B cell (primary cell): ENCODE data around the gene CETP. TPM values are rescaled to one million over a fixed set of nuclear protein-coding genes. Genes with fewer than 3 reads are reported as not detected.

ENCODE experiments used
- ATAC-seq: fragments of 200-7000 bp; cut with Tn5 transposase; one replicate; pipeline ENCODE4 v1.10.0; 2021; ENCODE audit warnings: low read depth, mild to moderate bottlenecking, moderate number of reproducible peaks, moderate library complexity
- CTCF ChIA-PET: fragments of 350-600 bp; sonication (Branson Sonifier 250); formaldehyde crosslinking; loops from one replicate; lab custom pipeline; 2021; ENCODE audit warnings: antibody characterized with exemption, inconsistent platforms; lab: Charles Lee
- POLR2A ChIA-PET: fragments of 350-600 bp; sonication (Branson Sonifier 250); formaldehyde crosslinking; loops from one replicate; lab custom pipeline; 2021; ENCODE audit warnings: antibody characterized with exemption; lab: Charles Lee
- DNase-seq: peaks from one replicate; pipeline ENCODE4 v3.0.0; 2013
- H2AFZ ChIP-seq: 2 replicates; pipeline ENCODE4 v1.6.1; 2012; ENCODE audit warnings: mild to moderate bottlenecking, low read depth, low read length; ENCODE audit not compliant: insufficient read depth, poor library complexity, severe bottlenecking
- H3K27ac ChIP-seq, 2 donors: 1 replicate in 1 of 2; 2 replicates in 1 of 2; pipeline ENCODE4 v1.5.1; 2012 to 2013; ENCODE audit warnings: low read length in 2 of 2, mild to moderate bottlenecking in 2 of 2, moderate library complexity in 1 of 2
- H3K27me3 ChIP-seq, 4 experiments: fragments of 200-600 bp in 1 of 4; sonication (generic) in 1 of 4; replicated peaks in 1 of 4; 1 replicate in 2 of 4; 2 replicates in 2 of 4; pipeline versions ENCODE4 v1.6.1 to v1.7.0; 2013 to 2016; ENCODE audit warnings: low read length in 3 of 4, mild to moderate bottlenecking in 2 of 4, mixed read lengths in 1 of 4, moderate library complexity in 1 of 4; ENCODE audit not compliant: insufficient read depth in 4 of 4, control insufficient read depth in 3 of 4; ENCODE audit errors: control extremely low read depth in 1 of 4
- H3K36me3 ChIP-seq, 2 experiments: replicated peaks in 1 of 2; 1 replicate in 1 of 2; 2 replicates in 1 of 2; pipeline versions ENCODE4 v1.6.1 to v1.7.1; 2013; ENCODE audit warnings: low read length in 1 of 2; ENCODE audit not compliant: insufficient read depth in 2 of 2, control insufficient read depth in 1 of 2; ENCODE audit errors: control extremely low read depth in 1 of 2, extremely low read depth in 1 of 2
- H3K4me1 ChIP-seq, 2 donors: fragments of 200-600 bp in 1 of 2; sonication (generic) in 1 of 2; 1 replicate in 1 of 2; 2 replicates in 1 of 2; pipeline versions ENCODE4 v1.5.1 to v1.6.1; 2013 to 2017; ENCODE audit warnings: low read length in 2 of 2; ENCODE audit not compliant: control insufficient read depth in 2 of 2, insufficient read depth in 2 of 2
- H3K4me2 ChIP-seq: replicated peaks from 2 replicates; pipeline ENCODE3; 2012; ENCODE audit warnings: mild to moderate bottlenecking, low read depth, low read length; ENCODE audit not compliant: poor library complexity, severe bottlenecking
- H3K4me3 ChIP-seq, 5 experiments: fragments of 200-600 bp in 1 of 5; sonication (generic) in 1 of 5; 1 replicate in 3 of 5; 2 replicates in 2 of 5; pipeline versions ENCODE4 v1.5.1 to v1.7.0; 2011 to 2016; ENCODE audit warnings: low read length in 4 of 5, mild to moderate bottlenecking in 4 of 5, low read depth in 2 of 5, control low read depth in 1 of 5, moderate library complexity in 1 of 5; ENCODE audit not compliant: insufficient read depth in 1 of 5; ENCODE audit errors: control extremely low read depth in 1 of 5, extremely low read depth in 1 of 5
- H3K79me2 ChIP-seq: fragments of 200-600 bp; sonication (generic); one replicate; pipeline ENCODE4 v1.6.0; 2016; ENCODE audit warnings: low read length; ENCODE audit not compliant: control insufficient read depth, insufficient read depth
- H3K9ac ChIP-seq: fragments of 200-600 bp; sonication (generic); 2 replicates; pipeline ENCODE4 v1.6.1; 2017; ENCODE audit warnings: mild to moderate bottlenecking, low read length, moderate library complexity
- H3K9me3 ChIP-seq, 3 donors: one replicate each; pipeline versions ENCODE4 v1.6.1 to v1.7.1; 2013; ENCODE audit warnings: low read length in 2 of 3; ENCODE audit not compliant: control insufficient read depth in 2 of 3, insufficient read depth in 1 of 3; ENCODE audit errors: control extremely low read depth in 1 of 3
- H4K20me1 ChIP-seq: 2 replicates; pipeline ENCODE4 v1.6.0; 2012; ENCODE audit warnings: mild to moderate bottlenecking, low read length; ENCODE audit not compliant: insufficient read depth, control insufficient read depth, poor library complexity, severe bottlenecking
- H3K27ac Mint-ChIP-seq: one replicate; pipeline ENCODE4 v1.8.0; 2021; ENCODE audit warnings: mixed read lengths
- H3K27me3 Mint-ChIP-seq: one replicate; pipeline ENCODE4 v1.8.0; 2021; ENCODE audit warnings: mixed read lengths
- H3K4me1 Mint-ChIP-seq: one replicate; pipeline ENCODE4 v1.8.0; 2021; ENCODE audit warnings: mixed read lengths
- H3K4me3 Mint-ChIP-seq: one replicate; pipeline ENCODE4 v1.8.0; 2021; ENCODE audit warnings: mixed read lengths
- H3K9me3 Mint-ChIP-seq: one replicate; pipeline ENCODE4 v1.8.0; 2022; ENCODE audit warnings: mixed read lengths; ENCODE audit not compliant: insufficient read depth
- CTCF ChIP-seq: fragments of 200-600 bp; IDR thresholded peaks from one replicate; pipeline ENCODE4 v1.8.0; 2022; ENCODE audit warnings: antibody characterized with exemption, mild to moderate bottlenecking
- EZH2 ChIP-seq: IDR thresholded peaks from 2 replicates; pipeline ENCODE4 v1.6.1; 2012; ENCODE audit warnings: borderline replicate concordance, low read depth, mild to moderate bottlenecking, moderate library complexity, low read length; ENCODE audit not compliant: insufficient read depth, poor library complexity, severe bottlenecking
- WGBS: methylation state at CpG from one replicate; pipeline ENCODE4 v1.1.5; 2013; ENCODE audit warnings: missing lambda C conversion rate; ENCODE audit not compliant: insufficient coverage; 5-methylcytosine and 5-hydroxymethylcytosine counted together
- intact Hi-C: fragments of 100-400 bp; cut with micrococcal nuclease; formaldehyde crosslinking; loops from one replicate; pipeline ENCODE4 v1.10.0; 2022
- polyA plus RNA-seq: library from polyadenylated mRNA; depleted of rRNA; stranded (reverse); fragments of >200 nt; gene quantifications from 2 replicates; pipeline ENCODE4 v1.2.3, GENCODE V29; 2012
- total RNA-seq, 2 donors: library from RNA; stranded (reverse); fragments of 120-200 nt in 1 of 2; gene quantifications; 1 replicate in 1 of 2; 2 replicates in 1 of 2; pipeline versions ENCODE4 v1.2.3 to v1.2.4, GENCODE V29; 2013 to 2022

Gene CETP
- total and polyA plus RNA-seq, 2 donors (not counting 1 experiment from before 2014, with no cell fraction given), result 0.18 to 1.3 TPM

GRCh38 chr16:56919099-56919800 lies 42.5 kb upstream of the CETP start:
- no peaks in the 10 kb centered on the region for H3K27me3 ChIP-seq
- peaks cover 68% of the 10 kb centered on the region for H3K4me1 Mint-ChIP-seq
- POLR2A ChIA-PET, result interaction anchor here (1.2 to 5.6 kb wide), 3 partner anchors 9 to 32 kb away, joined by 3 to 108 read pairs (median 13); partner anchors contain the start of gene HERPUD1
- 94% methylated on average over 10 of the region's 11 CpGs for WGBS
- ATAC-seq (no peak), DNase-seq (no peak)
- intact Hi-C loops, result loop anchor here (10.0 kb wide), 1 partner anchor 314 kb away; the partner anchor contains the start of gene MT2A
- H3K9me3 ChIP-seq, result no peaks in the 10 kb centered on the region
- no peak overlapping the region for H3K4me3 ChIP-seq
- no peak overlapping the region for H3K4me2 ChIP-seq
- no peaks in the 10 kb centered on the region for H3K27me3 Mint-ChIP-seq
- H3K9me3 Mint-ChIP-seq, result peaks cover 3% of the 10 kb centered on the region
- no peak overlapping the region for H2AFZ ChIP-seq
- H3K27ac ChIP-seq, result peak overlapping the region in 1 of 2 donors; percentile 100
- peak overlapping the region; percentile 38 for H3K27ac Mint-ChIP-seq
- H3K9ac ChIP-seq, result no peak overlapping the region
- TF ChIP-seq CTCF (no peak), EZH2 (no peak)
- peak overlapping the region; percentile 28 for H3K4me3 Mint-ChIP-seq
- CTCF ChIA-PET, result interaction anchor here (0.6 to 5.0 kb wide), 6 partner anchors 9 to 1572 kb away, joined by 3 to 51 read pairs (median 4); partner anchors contain the start of gene HERPUD1
- H4K20me1 ChIP-seq, result no peaks in the 10 kb centered on the region
- peaks cover 53 to 69% of the 10 kb centered on the region in 2 donors for H3K4me1 ChIP-seq
- H3K79me2 ChIP-seq, result no peaks in the 10 kb centered on the region
- no peaks in the 10 kb centered on the region for H3K36me3 ChIP-seq

- Histone ChIP-seq H4K20me1 (no peaks in the 10 kb centered on the region), H3K4me1 (peaks cover 44 to 53% of the 10 kb centered on the region in 2 donors), H3K27ac (no peak overlapping the region), H3K4me3 (no peak overlapping the region), H3K27me3 (no peaks in the 10 kb centered on the region), H3K4me2 (no peak overlapping the region), H2AFZ (no peak overlapping the region), H3K36me3 (no peaks in the 10 kb centered on the region), H3K79me2 (no peaks in the 10 kb centered on the region), H3K9me3 (no peaks in the 10 kb centered on the region), H3K9ac (no peak overlapping the region)
- 100% methylated on average over 3 of the region's 4 CpGs for WGBS
- Mint-ChIP-seq H3K9me3 (peaks cover 3% of the 10 kb centered on the region), H3K4me1 (peaks cover 56% of the 10 kb centered on the region), H3K27ac (no peak overlapping the region), H3K27me3 (no peaks in the 10 kb centered on the region), H3K4me3 (no peak overlapping the region)
- intact Hi-C loops, result no loop called here
- CTCF ChIA-PET, result interaction anchor here (1.9 to 5.0 kb wide), 2 partner anchors 8 to 10 kb away, joined by 6 to 51 read pairs; partner anchors contain the start of gene HERPUD1
- DNase-seq (no peak), ATAC-seq (no peak)
- POLR2A ChIA-PET, result interaction anchor here (3.0 kb wide), 1 partner anchor 11 kb away, joined by 13 read pairs; no protein-coding TSS in a partner anchor
- no peak for TF ChIP-seq EZH2
- no peak for TF ChIP-seq CTCF
Observed at GRCh38 chr16:56921571-56921970, 40.2 kb upstream of the CETP start.
